ENCODE data around the gene ESR1. TPM values are rescaled to one million over a fixed set of nuclear protein-coding genes. Genes with fewer than 3 reads are reported as not detected.

The ESR1 gene
- total RNA-seq, 1 donor from 2014 or later: 0.05 TPM

DNA sequence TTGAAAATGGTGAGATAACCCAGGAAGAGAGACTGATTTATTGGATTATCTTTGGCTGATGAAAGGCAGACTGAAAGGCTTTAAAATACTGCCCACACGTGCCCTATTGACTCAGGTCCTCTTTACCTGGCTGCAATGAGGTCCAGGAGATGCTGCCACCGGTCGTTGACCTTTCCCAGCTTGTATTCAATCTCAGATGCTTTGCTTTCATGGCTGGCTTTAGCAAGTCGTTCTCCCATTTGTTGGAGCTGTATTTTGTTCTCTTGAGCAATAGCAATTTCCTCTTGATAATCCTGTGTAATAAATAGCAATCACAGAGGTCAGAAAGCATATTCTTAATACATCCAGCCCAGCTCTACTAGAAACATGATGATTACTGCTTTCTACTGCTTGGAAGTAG, 368.8 kb downstream of the ESR1 start:
- no peaks in the 10 kb centered on the region for H3K27me3 Mint-ChIP-seq (ENCODE audit: low read depth, unreplicated experiment)
- DNase-seq (ENCODE audit: low read depth): no peak
- Histone ChIP-seq H3K9me3 (ENCODE audit: insufficient read depth, low read depth, low read length) (no peaks in the 10 kb centered on the region), H3K27ac (ENCODE audit: low read depth, low read length) (no peak overlapping the region), H4K20me1 (ENCODE audit: insufficient read depth, low read length) (peaks cover 3% of the 10 kb centered on the region), H3K4me1 (ENCODE audit: insufficient read depth, low read length) (peaks cover 5% of the 10 kb centered on the region), H3K36me3 (ENCODE audit: insufficient read depth, low read length) (peaks cover 35% of the 10 kb centered on the region), H3K79me2 (ENCODE audit: insufficient read depth, low read length) (no peaks in the 10 kb centered on the region), H3K9ac (ENCODE audit: low read length) (no peak overlapping the region), H3K27me3 (ENCODE audit: insufficient read depth, low read length) (no peaks in the 10 kb centered on the region), H3K4me2 (ENCODE audit: low read length) (no peak overlapping the region), H2AFZ (ENCODE audit: low read depth, low read length) (no peak overlapping the region), H3K4me3 (ENCODE audit: insufficient read depth, low read depth, low read length) (no peak overlapping the region)
- H3K27ac Mint-ChIP-seq (ENCODE audit: unreplicated experiment): no peak overlapping the region
- no peak overlapping the region for H3K4me3 Mint-ChIP-seq (ENCODE audit: unreplicated experiment)
- peaks cover 2% of the 10 kb centered on the region for H3K4me1 Mint-ChIP-seq (ENCODE audit: low read depth, unreplicated experiment)
- H3K36me3 Mint-ChIP-seq (ENCODE audit: low read depth, unreplicated experiment): peaks cover 7% of the 10 kb centered on the region
- FAIRE-seq: no peak
- TF ChIP-seq EZH2 (IDR thresholded peaks at IDR 0.05; ENCODE audit: insufficient read depth, low read length): no peak
- TF ChIP-seq, protein P1, sequence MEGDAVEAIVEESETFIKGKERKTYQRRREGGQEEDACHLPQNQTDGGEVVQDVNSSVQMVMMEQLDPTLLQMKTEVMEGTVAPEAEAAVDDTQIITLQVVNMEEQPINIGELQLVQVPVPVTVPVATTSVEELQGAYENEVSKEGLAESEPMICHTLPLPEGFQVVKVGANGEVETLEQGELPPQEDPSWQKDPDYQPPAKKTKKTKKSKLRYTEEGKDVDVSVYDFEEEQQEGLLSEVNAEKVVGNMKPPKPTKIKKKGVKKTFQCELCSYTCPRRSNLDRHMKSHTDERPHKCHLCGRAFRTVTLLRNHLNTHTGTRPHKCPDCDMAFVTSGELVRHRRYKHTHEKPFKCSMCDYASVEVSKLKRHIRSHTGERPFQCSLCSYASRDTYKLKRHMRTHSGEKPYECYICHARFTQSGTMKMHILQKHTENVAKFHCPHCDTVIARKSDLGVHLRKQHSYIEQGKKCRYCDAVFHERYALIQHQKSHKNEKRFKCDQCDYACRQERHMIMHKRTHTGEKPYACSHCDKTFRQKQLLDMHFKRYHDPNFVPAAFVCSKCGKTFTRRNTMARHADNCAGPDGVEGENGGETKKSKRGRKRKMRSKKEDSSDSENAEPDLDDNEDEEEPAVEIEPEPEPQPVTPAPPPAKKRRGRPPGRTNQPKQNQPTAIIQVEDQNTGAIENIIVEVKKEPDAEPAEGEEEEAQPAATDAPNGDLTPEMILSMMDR (IDR thresholded peaks at IDR 0.05; ENCODE audit: insufficient read depth, low read depth, low read length): no peak
- no peaks in the 10 kb centered on the region for H3K9me3 Mint-ChIP-seq (ENCODE audit: unreplicated experiment)
